DND-41 (cell line): Measurements from ENCODE around the gene SLC6A7.

Experiments
- ATAC-seq: fragments of 200-7000 bp; cut with Tn5 transposase; 3 replicates; pipeline ENCODE4 v1.9.1; 2021; ENCODE audit warnings: low read depth; ENCODE audit not compliant: insufficient read depth
- DNase-seq: peaks from one replicate; pipeline ENCODE4 v3.0.0-alpha.2; 2020
- H2AFZ ChIP-seq: 2 replicates; pipeline ENCODE4 v1.6.0; 2012; ENCODE audit warnings: low read depth, low read length
- H3K27ac ChIP-seq: 2 replicates; pipeline ENCODE4 v1.5.1; 2012; ENCODE audit warnings: low read length, inconsistent platforms
- H3K27me3 ChIP-seq: fragments of 200-600 bp; sonication (generic); 2 replicates; pipeline ENCODE4 v1.6.0; 2012; ENCODE audit warnings: low read length, mild to moderate bottlenecking, inconsistent platforms; ENCODE audit not compliant: insufficient read depth, poor library complexity
- H3K36me3 ChIP-seq: 2 replicates; pipeline ENCODE4 v1.5.1; 2012; ENCODE audit warnings: low read length, inconsistent platforms; ENCODE audit not compliant: insufficient read depth
- H3K4me1 ChIP-seq: 2 replicates; pipeline ENCODE4 v1.5.1; 2012; ENCODE audit warnings: mild to moderate bottlenecking, low read length; ENCODE audit not compliant: insufficient read depth
- H3K4me2 ChIP-seq: 2 replicates; pipeline ENCODE4 v1.6.0; 2012; ENCODE audit warnings: mild to moderate bottlenecking, moderate library complexity, low read length, inconsistent platforms; ENCODE audit not compliant: insufficient read depth
- H3K4me3 ChIP-seq, 2 experiments: fragments of 200-600 bp in 1 of 2; shearing (Covaris generic) in 1 of 2; 2 replicates each; pipeline ENCODE4 v1.5.1; 2012 to 2016; ENCODE audit warnings: inconsistent platforms in 2 of 2, low read length in 2 of 2, mild to moderate bottlenecking in 2 of 2, low read depth in 1 of 2, moderate library complexity in 1 of 2
- H3K79me2 ChIP-seq: 2 replicates; pipeline ENCODE4 v1.6.0; 2012; ENCODE audit warnings: low read length, inconsistent platforms; ENCODE audit not compliant: insufficient read depth
- H3K9ac ChIP-seq: 2 replicates; pipeline ENCODE4 v1.6.0; 2012; ENCODE audit warnings: low read depth, mild to moderate bottlenecking, inconsistent platforms, low read length, moderate library complexity
- H3K9me3 ChIP-seq: 2 replicates; pipeline ENCODE4 v1.5.1; 2012; ENCODE audit warnings: low read length, moderate library complexity, mild to moderate bottlenecking, inconsistent platforms; ENCODE audit not compliant: insufficient read depth, severe bottlenecking
- H4K20me1 ChIP-seq: 2 replicates; pipeline ENCODE4 v1.6.0; 2012; ENCODE audit warnings: low read length; ENCODE audit not compliant: insufficient read depth
- EZH2 ChIP-seq: IDR thresholded peaks from 3 replicates; pipeline ENCODE4 v1.6.1; 2012; ENCODE audit warnings: borderline replicate concordance, low read depth, mild to moderate bottlenecking, moderate library complexity, low read length, inconsistent platforms; ENCODE audit not compliant: severe bottlenecking
- TF ChIP-seq, protein P1 (sequence below): IDR thresholded peaks from 2 replicates; pipeline ENCODE4 v1.5.1; 2012; ENCODE audit warnings: borderline replicate concordance, low read length, moderate library complexity, mild to moderate bottlenecking; ENCODE audit not compliant: poor library complexity, severe bottlenecking; ENCODE audit errors: extremely low read depth

The SLC6A7 gene

DNA sequence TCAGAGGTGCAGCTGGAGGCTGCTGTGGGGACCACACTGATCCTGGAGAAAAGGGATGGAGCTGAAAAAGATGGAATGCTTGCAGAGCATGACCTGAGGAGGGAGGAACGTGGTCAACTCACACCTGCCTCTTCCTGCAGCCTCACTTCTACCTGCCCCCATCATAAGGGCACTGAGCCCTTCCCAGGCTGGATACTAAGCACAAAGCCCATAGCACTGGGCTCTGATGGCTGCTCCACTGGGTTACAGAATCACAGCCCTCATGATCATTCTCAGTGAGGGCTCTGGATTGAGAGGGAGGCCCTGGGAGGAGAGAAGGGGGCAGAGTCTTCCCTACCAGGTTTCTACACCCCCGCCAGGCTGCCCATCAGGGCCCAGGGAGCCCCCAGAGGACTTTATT lies 5.9 kb upstream of the SLC6A7 start:
- Histone ChIP-seq H3K27me3 (peaks cover 13% of the 10 kb centered on the region), H3K9me3 (no peaks in the 10 kb centered on the region), H2AFZ (no peak overlapping the region), H4K20me1 (no peaks in the 10 kb centered on the region), H3K36me3 (no peaks in the 10 kb centered on the region), H3K79me2 (no peaks in the 10 kb centered on the region), H3K27ac (no peak overlapping the region), H3K4me3 (no peak overlapping the region), H3K4me2 (no peak overlapping the region), H3K4me1 (no peaks in the 10 kb centered on the region), H3K9ac (no peak overlapping the region)
- no peak for DNase-seq
- ATAC-seq, result no peak
- TF ChIP-seq, protein P1, sequence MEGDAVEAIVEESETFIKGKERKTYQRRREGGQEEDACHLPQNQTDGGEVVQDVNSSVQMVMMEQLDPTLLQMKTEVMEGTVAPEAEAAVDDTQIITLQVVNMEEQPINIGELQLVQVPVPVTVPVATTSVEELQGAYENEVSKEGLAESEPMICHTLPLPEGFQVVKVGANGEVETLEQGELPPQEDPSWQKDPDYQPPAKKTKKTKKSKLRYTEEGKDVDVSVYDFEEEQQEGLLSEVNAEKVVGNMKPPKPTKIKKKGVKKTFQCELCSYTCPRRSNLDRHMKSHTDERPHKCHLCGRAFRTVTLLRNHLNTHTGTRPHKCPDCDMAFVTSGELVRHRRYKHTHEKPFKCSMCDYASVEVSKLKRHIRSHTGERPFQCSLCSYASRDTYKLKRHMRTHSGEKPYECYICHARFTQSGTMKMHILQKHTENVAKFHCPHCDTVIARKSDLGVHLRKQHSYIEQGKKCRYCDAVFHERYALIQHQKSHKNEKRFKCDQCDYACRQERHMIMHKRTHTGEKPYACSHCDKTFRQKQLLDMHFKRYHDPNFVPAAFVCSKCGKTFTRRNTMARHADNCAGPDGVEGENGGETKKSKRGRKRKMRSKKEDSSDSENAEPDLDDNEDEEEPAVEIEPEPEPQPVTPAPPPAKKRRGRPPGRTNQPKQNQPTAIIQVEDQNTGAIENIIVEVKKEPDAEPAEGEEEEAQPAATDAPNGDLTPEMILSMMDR, result no peak
- no peak for TF ChIP-seq EZH2

DNA sequence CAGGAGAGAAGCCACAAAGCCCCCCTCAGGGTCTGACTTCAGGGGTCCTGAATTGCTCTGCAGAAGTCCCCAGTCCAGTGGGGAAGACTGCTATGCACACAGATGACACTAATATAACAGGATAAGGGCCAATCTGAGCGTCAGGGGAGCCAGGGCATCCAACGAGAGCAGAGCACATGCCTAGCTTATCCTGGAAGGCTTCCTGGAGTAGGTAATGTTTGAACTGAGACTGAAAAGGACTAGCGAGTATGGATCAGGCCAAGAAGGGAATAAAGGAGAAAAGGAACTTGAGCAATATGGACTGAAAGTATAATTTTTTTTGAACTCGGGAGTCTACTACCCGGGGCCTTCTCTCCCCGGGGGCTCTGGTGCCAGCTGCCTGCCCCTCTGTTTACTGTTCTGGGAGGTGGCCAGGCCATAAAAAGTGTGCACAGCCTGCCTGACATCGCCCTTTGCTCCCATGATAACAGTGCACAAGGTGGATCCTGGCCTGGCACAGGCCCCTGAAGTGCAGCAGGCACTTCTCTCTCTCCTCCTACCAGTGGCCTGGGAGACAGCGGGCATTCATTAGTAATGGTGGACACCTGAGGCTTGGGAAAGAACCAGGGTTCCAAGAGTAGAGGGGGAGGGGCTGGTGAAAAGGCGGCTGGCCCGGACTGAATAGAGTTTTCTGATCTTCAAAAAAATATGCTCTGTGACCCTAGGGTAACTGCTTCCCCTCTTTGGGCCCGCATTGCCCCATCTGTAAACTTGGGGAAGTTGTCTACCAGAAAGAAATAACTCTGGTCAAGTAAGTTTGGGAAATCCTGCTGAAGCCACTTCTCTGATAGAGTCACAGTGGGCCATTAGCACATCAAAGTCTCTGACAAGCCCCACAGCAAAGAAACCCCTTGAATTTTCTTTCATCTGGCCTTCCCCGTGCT lies 4.6 kb upstream of the SLC6A7 start:
- Histone ChIP-seq H3K4me2 (no peak overlapping the region), H2AFZ (no peak overlapping the region), H3K4me1 (no peaks in the 10 kb centered on the region), H3K9me3 (no peaks in the 10 kb centered on the region), H3K27me3 (peaks cover 13% of the 10 kb centered on the region), H3K4me3 (no peak overlapping the region), H4K20me1 (no peaks in the 10 kb centered on the region), H3K79me2 (no peaks in the 10 kb centered on the region), H3K36me3 (no peaks in the 10 kb centered on the region), H3K9ac (no peak overlapping the region), H3K27ac (no peak overlapping the region)
- ATAC-seq, result no peak
- TF ChIP-seq, protein P1, result no peak
- TF ChIP-seq EZH2, result no peak
- no peak for DNase-seq

DNA sequence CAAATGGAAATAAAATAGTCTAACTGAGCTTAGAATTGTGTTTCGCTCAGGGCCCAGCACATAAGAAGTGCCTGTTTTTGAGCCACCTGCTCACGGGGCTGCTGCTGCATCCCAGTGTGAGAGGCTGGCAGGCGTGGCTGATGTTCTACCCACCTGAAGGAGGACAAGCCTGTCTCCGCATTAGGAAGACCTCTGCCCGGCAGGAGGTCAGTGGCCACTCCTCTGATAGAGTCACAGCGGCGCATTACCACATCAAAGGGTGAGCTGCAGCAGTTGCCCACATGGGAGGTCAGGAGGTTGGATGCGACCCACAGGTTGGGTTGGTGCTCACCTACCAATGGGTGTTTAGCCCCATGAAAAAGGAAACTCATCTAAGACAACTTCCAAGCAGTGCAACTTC lies 3.7 kb upstream of the SLC6A7 start:
- TF ChIP-seq, protein P1, result no peak
- TF ChIP-seq EZH2, result no peak
- Histone ChIP-seq H2AFZ (no peak overlapping the region), H3K27me3 (peaks cover 13% of the 10 kb centered on the region), H3K36me3 (no peaks in the 10 kb centered on the region), H4K20me1 (no peaks in the 10 kb centered on the region), H3K9me3 (no peaks in the 10 kb centered on the region), H3K4me3 (no peak overlapping the region), H3K4me2 (no peak overlapping the region), H3K4me1 (no peaks in the 10 kb centered on the region), H3K27ac (no peak overlapping the region), H3K79me2 (no peaks in the 10 kb centered on the region), H3K9ac (no peak overlapping the region)
- ATAC-seq (no peak), DNase-seq (no peak)
